GM12801 (cell line): ENCODE results near the gene NAALADL1.

ENCODE experiments used
- CTCF ChIP-seq: IDR thresholded peaks from one replicate; pipeline ENCODE4 v1.5.1; 2011; ENCODE audit warnings: control low read depth; ENCODE audit not compliant: insufficient read length; ENCODE audit errors: extremely low read depth

NAALADL1 gene

DNA sequence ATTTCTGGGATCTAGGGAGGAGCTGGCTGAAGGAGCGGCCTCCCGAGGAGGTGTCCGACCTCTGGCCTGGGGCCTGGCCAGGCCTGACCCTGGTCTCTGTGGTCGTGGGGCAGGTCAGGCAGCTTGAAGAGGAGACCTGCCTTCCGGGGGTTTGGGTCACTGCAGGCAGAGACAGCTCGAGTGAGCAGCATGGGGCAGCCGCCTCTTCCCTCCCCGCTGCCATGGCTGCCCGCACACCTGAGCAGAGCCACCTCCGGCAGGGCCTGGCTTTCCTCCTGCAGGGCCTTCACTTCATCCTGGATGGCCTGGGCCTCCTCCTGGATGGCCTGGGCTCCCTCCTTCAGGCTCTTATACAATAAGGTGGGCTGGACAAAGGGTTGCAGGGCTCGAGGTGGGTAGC is 8.0 kb upstream of the NAALADL1 start:
- no peak for TF ChIP-seq CTCF

- TF ChIP-seq CTCF: no peak
These were observed 7.5 kb upstream of the NAALADL1 start for GRCh38 chr11:65065851-65066250.

DNA sequence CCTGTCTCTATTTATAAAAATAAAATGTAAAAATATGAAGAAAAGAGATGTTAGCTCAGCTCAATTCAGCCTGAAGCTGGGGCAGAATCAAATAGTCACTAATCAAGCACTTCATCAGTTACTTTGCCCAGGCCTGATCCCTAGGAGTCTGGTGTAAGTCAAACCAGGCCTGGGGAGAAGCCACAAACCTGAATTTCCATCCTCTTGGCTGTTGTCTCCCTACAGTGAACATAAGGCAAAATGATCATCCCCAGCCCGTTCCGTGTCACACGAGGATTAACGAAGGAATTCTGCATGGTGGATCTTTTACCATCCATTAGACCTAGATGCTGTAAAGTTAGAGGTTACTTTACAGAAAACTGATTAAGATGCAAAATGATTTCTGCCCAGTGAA is 6.5 kb upstream of the NAALADL1 start:
- no peak for TF ChIP-seq CTCF

DNA sequence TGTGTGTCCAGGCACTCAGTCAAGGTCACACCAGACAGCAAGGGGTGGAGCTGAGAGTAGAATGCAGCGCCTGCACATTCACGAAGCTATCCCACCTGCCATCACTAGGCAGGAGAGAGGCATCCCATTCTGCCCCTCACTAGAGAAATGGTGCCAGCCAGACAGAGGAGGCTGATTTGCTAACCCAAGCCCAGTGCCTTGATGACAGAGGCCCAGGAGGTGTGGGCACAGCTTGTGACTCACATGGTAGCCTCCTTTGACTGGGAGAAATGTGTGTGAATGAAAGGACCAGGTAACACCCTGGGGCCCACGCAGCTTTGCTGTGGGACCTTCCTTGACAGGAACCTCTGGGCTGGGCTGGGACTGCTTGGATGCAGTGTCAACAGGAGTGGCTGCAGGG is 5.2 kb upstream of the NAALADL1 start:
- TF ChIP-seq CTCF: no peak

GRCh38 chr11:65060913-65061408 is 2.6 kb upstream of the NAALADL1 start:
- TF ChIP-seq CTCF: no peak

GRCh38 chr11:65059959-65060824 is 1.8 kb upstream of the NAALADL1 start:
- TF ChIP-seq CTCF: no peak

DNA sequence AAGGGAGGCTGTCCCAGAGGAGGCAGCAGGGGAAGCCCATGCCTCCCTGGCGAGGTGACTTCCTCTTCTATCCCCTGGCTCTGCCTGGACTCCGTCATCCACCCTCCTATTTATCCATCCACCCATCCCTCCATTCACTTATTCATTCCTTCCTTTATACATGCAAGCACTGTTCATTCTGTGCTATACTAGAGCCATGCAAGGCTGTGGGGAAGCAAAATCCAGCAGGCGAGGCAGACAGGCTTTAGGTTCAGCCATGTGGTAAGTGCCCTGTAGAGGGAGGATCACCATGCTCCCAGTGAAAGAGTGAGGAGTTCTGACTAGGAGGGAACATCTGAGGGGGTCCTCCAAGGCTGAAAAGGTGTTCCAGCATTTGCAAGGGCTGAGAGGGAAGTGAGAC is 1.2 kb upstream of the NAALADL1 start:
- TF ChIP-seq CTCF: no peak
